ENCODE measurements around the gene VAT1.

Gene VAT1

DNA sequence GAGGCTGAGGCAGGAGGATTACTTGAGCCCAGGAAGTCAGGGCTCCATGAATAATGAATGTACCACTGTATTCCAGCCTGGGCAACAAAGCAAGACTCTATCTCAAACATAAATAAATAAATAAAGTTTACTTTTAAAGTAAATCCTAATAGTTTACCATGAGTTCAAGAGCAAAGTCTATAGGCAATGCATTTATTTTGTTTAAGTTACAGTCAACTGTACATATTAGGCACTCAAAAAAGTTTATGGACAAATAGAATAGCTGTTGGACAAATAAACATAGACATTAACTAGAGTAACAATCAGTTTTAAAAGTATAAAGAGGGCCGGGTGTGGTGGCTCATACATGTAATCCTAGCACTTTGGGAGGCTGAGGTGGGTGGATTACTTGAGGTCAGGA is 54.3 kb downstream of the VAT1 start:
- DNase-seq, result no peak
